MM.1S (cell line): ENCODE measurements around the gene SUMO4.

Experiments used
- DNase-seq: peaks from one replicate; pipeline ENCODE4 v3.0.0-alpha.2; 2015
- H2AFZ ChIP-seq: fragments of 300-600 bp; sonication (generic); 2 replicates; pipeline ENCODE4 v1.6.0; 2016; ENCODE audit warnings: antibody characterized with exemption, low read length
- H3F3A ChIP-seq: fragments of 300-600 bp; sonication (generic); 2 replicates; pipeline ENCODE4 v1.6.1; 2016; ENCODE audit warnings: mild to moderate bottlenecking, antibody characterized with exemption, low read length, moderate library complexity, mixed read lengths; ENCODE audit not compliant: insufficient read depth
- H3K27ac ChIP-seq: fragments of 300-600 bp; sonication (generic); 2 replicates; pipeline ENCODE4 v1.5.1; 2016; ENCODE audit warnings: mild to moderate bottlenecking, low read length
- H3K27me3 ChIP-seq: fragments of 300-600 bp; sonication (generic); replicated peaks from 2 replicates; pipeline ENCODE4 v1.6.0; 2016; ENCODE audit warnings: low read length; ENCODE audit not compliant: insufficient read depth
- H3K36me3 ChIP-seq: fragments of 300-600 bp; sonication (generic); replicated peaks from 2 replicates; pipeline ENCODE4 v1.6.1; 2016; ENCODE audit warnings: mild to moderate bottlenecking, low read length, mixed read lengths; ENCODE audit not compliant: insufficient read depth
- H3K4me1 ChIP-seq: fragments of 300-600 bp; sonication (generic); 2 replicates; pipeline ENCODE4 v1.6.1; 2016; ENCODE audit warnings: low read length, mixed read lengths
- H3K4me2 ChIP-seq: fragments of 300-600 bp; sonication (generic); 2 replicates; pipeline ENCODE4 v1.6.0; 2016; ENCODE audit warnings: low read depth, low read length
- H3K4me3 ChIP-seq: fragments of 300-600 bp; sonication (generic); 2 replicates; pipeline ENCODE4 v1.5.1; 2016; ENCODE audit warnings: low read length, mixed read lengths
- H3K79me2 ChIP-seq: fragments of 300-600 bp; sonication (generic); 2 replicates; pipeline ENCODE4 v1.6.1; 2016; ENCODE audit warnings: mixed run types, low read length, mixed read lengths
- H3K9ac ChIP-seq: fragments of 300-600 bp; sonication (generic); 2 replicates; pipeline ENCODE4 v1.6.1; 2016; ENCODE audit warnings: low read length, mixed read lengths
- H3K9me2 ChIP-seq: fragments of 300-600 bp; sonication (generic); replicated peaks from 2 replicates; pipeline ENCODE4 v1.6.1; 2016; ENCODE audit warnings: mild to moderate bottlenecking, low read length, mixed read lengths; ENCODE audit not compliant: insufficient read depth
- H3K9me3 ChIP-seq: fragments of 300-600 bp; sonication (generic); replicated peaks from 2 replicates; pipeline ENCODE4 v1.6.1; 2016; ENCODE audit warnings: mild to moderate bottlenecking, low read length, mixed read lengths; ENCODE audit not compliant: insufficient read depth
- H4K20me1 ChIP-seq: fragments of 300-600 bp; sonication (generic); 2 replicates; pipeline ENCODE4 v1.6.1; 2016; ENCODE audit warnings: mild to moderate bottlenecking, low read length, moderate library complexity, mixed read lengths; ENCODE audit not compliant: insufficient read depth
- EZH2 ChIP-seq: fragments of 300-600 bp; sonication (generic); optimal IDR thresholded peaks from 2 replicates; pipeline ENCODE3; 2017; ENCODE audit warnings: low read depth, mild to moderate bottlenecking, antibody characterized with exemption, low read length, mixed read lengths
- EZH2phosphoT487 ChIP-seq: fragments of 300-600 bp; sonication (generic); IDR thresholded peaks from 2 replicates; pipeline ENCODE4 v1.6.1; 2018; ENCODE audit warnings: antibody characterized with exemption, low read length
- TF ChIP-seq, protein P1 (sequence below): fragments of 300-600 bp; sonication (generic); IDR thresholded peaks from 2 replicates; pipeline ENCODE4 v1.5.1; 2016; ENCODE audit warnings: antibody characterized with exemption, low read length, mixed read lengths

The SUMO4 gene

GRCh38 chr6:149400050-149400449, at the start of gene SUMO4:
Gene SUMO4, plus strand, starts transcription at chr6:149400262. Its CDS starts 130 bp downstream, at chr6:149400392.
- Histone ChIP-seq H3K9me2 (no peaks in the 10 kb centered on the region), H3K79me2 (no peaks in the 10 kb centered on the region), H3K9ac (no peak within 1 kb of the TSS), H3K9me3 (no peaks in the 10 kb centered on the region), H3K4me1 (no peaks in the 10 kb centered on the region), H3K27me3 (no peaks in the 10 kb centered on the region), H3K36me3 (no peaks in the 10 kb centered on the region), H3F3A (no peaks in the 10 kb centered on the region), H2AFZ (no peak within 1 kb of the TSS), H4K20me1 (no peaks in the 10 kb centered on the region), H3K4me3 (no peak within 1 kb of the TSS), H3K4me2 (no peak within 1 kb of the TSS), H3K27ac (no peak within 1 kb of the TSS)
- no peak for TF ChIP-seq EZH2
- TF ChIP-seq, protein P1, sequence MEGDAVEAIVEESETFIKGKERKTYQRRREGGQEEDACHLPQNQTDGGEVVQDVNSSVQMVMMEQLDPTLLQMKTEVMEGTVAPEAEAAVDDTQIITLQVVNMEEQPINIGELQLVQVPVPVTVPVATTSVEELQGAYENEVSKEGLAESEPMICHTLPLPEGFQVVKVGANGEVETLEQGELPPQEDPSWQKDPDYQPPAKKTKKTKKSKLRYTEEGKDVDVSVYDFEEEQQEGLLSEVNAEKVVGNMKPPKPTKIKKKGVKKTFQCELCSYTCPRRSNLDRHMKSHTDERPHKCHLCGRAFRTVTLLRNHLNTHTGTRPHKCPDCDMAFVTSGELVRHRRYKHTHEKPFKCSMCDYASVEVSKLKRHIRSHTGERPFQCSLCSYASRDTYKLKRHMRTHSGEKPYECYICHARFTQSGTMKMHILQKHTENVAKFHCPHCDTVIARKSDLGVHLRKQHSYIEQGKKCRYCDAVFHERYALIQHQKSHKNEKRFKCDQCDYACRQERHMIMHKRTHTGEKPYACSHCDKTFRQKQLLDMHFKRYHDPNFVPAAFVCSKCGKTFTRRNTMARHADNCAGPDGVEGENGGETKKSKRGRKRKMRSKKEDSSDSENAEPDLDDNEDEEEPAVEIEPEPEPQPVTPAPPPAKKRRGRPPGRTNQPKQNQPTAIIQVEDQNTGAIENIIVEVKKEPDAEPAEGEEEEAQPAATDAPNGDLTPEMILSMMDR = no peak
- TF ChIP-seq EZH2phosphoT487 = no peak
- DNase-seq = no peak

DNA sequence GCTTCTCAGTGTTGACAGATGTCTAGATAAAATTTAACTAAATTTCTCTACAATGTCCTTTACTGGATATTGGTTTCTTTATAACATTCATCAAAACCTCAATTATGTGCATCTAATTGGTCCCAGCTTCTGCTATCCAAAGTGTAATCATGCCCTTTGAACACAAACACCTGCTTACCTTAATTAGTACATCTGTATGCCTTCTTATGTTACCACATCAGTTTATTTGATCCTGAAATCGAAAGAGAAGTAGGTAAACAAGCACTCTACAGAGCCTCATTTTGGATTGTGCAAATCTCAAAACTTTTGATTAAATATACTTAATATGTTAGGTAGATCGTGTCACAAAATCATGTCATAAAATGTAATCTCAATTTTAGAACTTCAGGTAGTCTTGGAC, 46.1 kb upstream of the SUMO4 start:
- Histone ChIP-seq H3K4me2 (no peak overlapping the region), H3K4me3 (no peak overlapping the region), H2AFZ (no peak overlapping the region), H3K4me1 (no peaks in the 10 kb centered on the region), H4K20me1 (no peaks in the 10 kb centered on the region), H3K9me2 (no peaks in the 10 kb centered on the region), H3K9ac (no peak overlapping the region), H3K27me3 (no peaks in the 10 kb centered on the region), H3K36me3 (no peaks in the 10 kb centered on the region), H3K79me2 (peaks cover 47% of the 10 kb centered on the region), H3K9me3 (no peaks in the 10 kb centered on the region), H3F3A (no peaks in the 10 kb centered on the region), H3K27ac (no peak overlapping the region)
- TF ChIP-seq EZH2phosphoT487 (no peak), EZH2 (no peak)
- TF ChIP-seq, protein P1 = no peak
- no peak for DNase-seq

GRCh38 chr6:149356081-149356750, 43.8 kb upstream of the SUMO4 start:
- Histone ChIP-seq H3K9ac (no peak overlapping the region), H3K9me2 (no peaks in the 10 kb centered on the region), H3K4me1 (no peaks in the 10 kb centered on the region), H2AFZ (no peak overlapping the region), H3K4me2 (no peak overlapping the region), H3K27ac (no peak overlapping the region), H3K4me3 (no peak overlapping the region), H3K79me2 (peaks cover 58% of the 10 kb centered on the region), H3K36me3 (no peaks in the 10 kb centered on the region), H3F3A (no peaks in the 10 kb centered on the region), H3K27me3 (no peaks in the 10 kb centered on the region), H3K9me3 (no peaks in the 10 kb centered on the region), H4K20me1 (no peaks in the 10 kb centered on the region)
- TF ChIP-seq, protein P1 = no peak
- TF ChIP-seq EZH2 (no peak), EZH2phosphoT487 (no peak)
- no peak for DNase-seq
